GM12873 (cell line): ENCODE results near the gene MARCHF3.

Experiments
- TF ChIP-seq, protein P1 (sequence below): IDR thresholded peaks from 2 replicates; pipeline ENCODE4 v1.5.1; 2012; ENCODE audit warnings: low read depth, mild to moderate bottlenecking, moderate library complexity, low read length, control low read depth; ENCODE audit not compliant: insufficient read depth; ENCODE audit errors: missing control alignments

Gene MARCHF3

DNA sequence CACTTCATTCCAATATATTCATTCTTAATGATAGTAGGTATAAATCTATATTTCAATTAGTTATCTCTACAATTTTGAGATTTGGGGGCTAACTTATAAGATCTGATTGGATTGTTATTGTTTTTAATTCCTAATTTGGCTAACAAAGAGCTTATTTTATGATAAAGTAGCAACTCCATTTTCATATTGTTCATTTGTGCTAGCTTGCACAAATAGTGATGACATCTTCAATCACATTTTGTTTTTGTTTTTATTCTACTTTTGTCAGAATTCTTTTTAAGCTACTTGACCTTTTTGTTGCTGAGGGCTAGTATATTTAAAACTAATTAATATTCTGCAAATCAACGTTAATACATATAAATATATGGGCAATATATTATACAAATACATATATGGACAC is 22.8 kb downstream of the MARCHF3 start:
- TF ChIP-seq, protein P1, sequence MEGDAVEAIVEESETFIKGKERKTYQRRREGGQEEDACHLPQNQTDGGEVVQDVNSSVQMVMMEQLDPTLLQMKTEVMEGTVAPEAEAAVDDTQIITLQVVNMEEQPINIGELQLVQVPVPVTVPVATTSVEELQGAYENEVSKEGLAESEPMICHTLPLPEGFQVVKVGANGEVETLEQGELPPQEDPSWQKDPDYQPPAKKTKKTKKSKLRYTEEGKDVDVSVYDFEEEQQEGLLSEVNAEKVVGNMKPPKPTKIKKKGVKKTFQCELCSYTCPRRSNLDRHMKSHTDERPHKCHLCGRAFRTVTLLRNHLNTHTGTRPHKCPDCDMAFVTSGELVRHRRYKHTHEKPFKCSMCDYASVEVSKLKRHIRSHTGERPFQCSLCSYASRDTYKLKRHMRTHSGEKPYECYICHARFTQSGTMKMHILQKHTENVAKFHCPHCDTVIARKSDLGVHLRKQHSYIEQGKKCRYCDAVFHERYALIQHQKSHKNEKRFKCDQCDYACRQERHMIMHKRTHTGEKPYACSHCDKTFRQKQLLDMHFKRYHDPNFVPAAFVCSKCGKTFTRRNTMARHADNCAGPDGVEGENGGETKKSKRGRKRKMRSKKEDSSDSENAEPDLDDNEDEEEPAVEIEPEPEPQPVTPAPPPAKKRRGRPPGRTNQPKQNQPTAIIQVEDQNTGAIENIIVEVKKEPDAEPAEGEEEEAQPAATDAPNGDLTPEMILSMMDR = no peak

DNA sequence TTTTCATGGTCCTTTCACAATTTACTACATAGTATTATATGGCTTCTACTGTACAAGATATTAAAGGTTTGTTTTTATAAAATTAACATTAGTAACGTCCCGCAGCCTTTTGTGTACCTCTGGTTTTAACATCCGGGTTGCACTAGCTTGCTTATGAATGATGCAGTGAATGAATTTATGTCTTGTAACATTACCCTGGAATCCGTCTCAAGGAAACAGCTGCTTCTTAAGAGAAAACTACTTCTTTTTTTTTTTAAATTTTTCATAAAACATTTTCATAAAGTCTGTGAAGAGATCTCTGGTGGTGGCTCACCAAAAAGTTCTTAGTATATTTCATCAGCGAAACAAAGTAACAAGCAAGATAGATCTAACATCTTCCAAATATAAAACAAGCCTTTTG is 23.6 kb downstream of the MARCHF3 start:
- TF ChIP-seq, protein P1 = no peak

DNA sequence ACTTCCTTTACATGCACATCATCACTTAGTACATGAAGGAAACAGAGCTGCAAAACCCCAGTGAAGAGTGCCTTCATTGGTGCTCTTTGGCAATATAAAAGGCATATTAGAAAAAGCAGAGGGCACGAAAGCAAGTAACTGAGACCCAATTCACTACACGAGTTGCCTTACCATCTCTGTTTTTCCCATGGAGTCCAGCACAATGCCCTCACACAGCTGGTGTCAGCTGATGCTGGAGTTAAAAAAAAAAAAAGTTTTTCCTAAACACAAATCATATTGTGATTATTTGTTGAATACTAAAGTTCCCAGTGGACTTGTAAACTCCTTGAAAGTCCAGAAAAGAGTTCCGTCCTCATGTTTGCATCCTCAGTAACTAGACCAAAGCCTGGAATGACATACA is 25.6 kb downstream of the MARCHF3 start:
- TF ChIP-seq, protein P1 = no peak

DNA sequence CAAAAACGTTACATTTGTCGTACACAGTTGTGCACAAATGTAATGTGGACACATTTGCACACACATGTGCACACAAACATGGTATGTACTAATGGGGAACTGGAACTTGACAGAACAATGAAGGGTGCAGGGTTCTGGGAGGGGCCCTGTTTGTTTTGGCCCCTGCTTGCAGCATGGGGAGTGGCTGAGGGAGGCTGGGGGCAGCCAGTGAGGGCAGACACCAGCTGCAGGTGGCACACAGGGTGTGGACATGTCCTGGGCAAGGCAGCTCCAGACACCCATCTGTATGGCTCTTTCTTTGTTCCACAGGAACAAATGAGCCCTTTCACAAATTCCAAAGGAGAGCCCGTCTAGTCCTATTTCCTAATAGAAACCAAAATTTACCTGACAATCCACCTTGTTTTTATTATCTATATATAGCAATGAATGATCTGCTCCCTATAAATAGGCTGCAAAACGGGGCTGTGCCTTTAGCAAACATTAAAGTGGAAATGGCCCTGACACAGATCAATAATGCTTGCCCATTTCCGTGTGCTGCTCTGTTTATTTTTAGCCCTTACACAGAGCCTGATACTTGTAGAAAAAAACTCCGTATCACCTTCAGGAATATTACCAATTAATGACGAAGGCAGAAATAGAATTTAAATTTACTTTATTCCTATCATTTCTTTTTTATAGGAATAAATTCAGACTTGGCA is 26.4 kb downstream of the MARCHF3 start:
- TF ChIP-seq, protein P1 = no peak

DNA sequence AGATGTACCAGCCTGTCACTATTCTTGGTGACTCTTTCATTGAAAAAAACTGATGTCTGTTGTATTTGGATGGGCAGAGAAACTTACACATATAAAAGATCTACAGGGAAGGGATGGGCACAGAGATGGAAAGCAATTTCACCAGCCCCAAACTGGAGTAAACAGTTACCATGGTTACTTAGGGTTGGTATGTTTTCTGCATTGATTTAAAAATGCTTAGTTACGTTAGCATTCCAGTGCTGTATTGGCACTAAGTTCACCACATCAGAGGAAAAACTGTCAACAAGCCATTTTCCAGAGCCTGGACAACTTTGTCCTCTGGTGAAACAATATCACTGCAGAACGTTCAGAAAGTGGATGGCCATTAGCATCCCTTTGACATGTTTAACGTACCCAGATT is 28.0 kb downstream of the MARCHF3 start:
- TF ChIP-seq, protein P1 = no peak

DNA sequence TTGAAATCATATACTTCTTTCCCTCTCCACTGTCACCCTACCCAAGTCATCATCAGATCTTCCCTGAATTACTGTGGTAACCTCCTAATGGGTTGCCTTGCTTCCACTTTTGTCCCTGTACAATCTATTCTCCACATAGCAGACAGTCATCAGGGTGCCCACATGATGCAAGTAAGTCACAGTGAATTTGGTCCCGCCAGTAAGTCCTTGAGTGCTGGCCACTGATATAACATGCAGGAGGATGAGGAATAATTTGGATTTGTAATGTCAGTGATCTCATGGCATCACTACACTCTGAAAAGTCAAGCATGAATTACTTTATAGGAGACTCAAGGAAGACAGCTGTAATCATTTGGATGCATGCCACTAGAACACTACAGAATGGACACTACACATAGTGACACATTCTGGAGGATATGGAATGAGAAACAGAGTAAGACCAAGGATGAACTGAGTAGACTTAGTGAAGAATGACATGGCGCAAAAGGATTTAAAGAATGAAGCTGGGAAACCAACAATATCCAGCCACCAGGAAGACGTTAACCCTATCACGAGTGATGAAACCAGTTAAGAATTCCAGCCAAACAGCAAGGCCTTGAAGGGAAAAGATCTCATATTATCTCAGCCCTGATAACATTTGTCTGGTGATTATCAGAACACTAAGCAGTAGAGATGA is 28.6 kb downstream of the MARCHF3 start:
- TF ChIP-seq, protein P1 = no peak

DNA sequence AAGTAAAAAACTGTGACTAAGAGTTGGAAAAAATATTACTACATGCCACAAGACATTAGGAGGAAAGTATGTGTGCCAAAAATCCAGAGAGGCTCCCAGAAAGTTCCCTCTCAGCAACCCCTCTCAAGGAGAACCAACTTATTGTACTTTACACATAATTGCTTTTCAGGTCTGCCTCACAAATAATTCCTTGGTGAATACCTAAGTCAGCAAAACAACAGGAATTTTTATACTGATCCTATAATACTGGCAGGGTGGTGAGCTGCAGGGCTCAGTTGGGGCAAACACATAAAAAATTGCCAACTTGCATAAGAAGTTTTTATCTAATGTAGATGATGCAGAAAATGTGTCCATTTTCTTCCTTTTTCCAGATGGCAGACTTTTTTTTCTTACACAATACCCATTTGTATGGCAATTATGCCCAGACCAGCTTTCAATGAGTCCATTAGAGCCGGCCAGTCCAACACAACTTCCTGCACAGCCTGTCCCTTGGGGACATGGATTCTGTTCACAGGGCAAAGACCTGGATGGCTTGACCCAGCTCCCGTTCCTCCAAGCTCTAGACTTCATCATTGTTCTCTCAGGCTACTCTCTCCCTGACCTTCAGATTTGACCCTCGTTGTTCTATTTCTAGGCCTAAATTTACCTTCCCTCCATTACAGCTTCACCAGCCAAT is 31.3 kb downstream of the MARCHF3 start:
- TF ChIP-seq, protein P1 = no peak
